ENCODE data around the gene MEIS1. TPM values are rescaled to one million over a fixed set of nuclear protein-coding genes. Genes with fewer than 3 reads are reported as not detected.

MEIS1 gene
- polyA plus RNA-seq, 4 donors, result 1.1 to 15.0 (median 5.6) TPM

GRCh38 chr2:66428986-66429612 is 5.8 kb upstream of the MEIS1 start:
- Histone ChIP-seq H3K4me1 (ENCODE audit: control insufficient read depth in 3 of 3, insufficient read depth in 2 of 3, low read depth in 1 of 3, low read length in 2 of 3) (peaks cover 0 to 29% (median 2%) of the 10 kb centered on the region in 3 donors), H3K9me3 (ENCODE audit: control insufficient read depth in 2 of 2, insufficient read depth in 1 of 2, low read depth in 1 of 2, low read length in 1 of 2) (no peaks in the 10 kb centered on the region), H3K27ac (ENCODE audit: low read depth in 1 of 3, low read length in 2 of 3) (no peak overlapping the region), H3K4me3 (ENCODE audit: low read depth in 1 of 3, low read length in 3 of 3) (no peak overlapping the region), H3K27me3 (ENCODE audit: control insufficient read depth in 3 of 3, insufficient read depth in 3 of 3, low read length in 3 of 3) (peaks cover 10 to 68% (median 12%) of the 10 kb centered on the region in 3 donors), H3K36me3 (ENCODE audit: control insufficient read depth in 3 of 3, insufficient read depth in 2 of 3, low read depth in 1 of 3, low read length in 3 of 3) (no peaks in the 10 kb centered on the region)
- 24 to 30% (median 29%) methylated on average over 5 of the region's 5 CpGs for WGBS, 3 donors
- FAIRE-seq (no peak), DNase-seq (peak; percentile 53 to 64)

- FAIRE-seq, result no peak
- Histone ChIP-seq H3K4me3 (ENCODE audit: low read depth in 1 of 3, low read length in 3 of 3) (no peak overlapping the region), H3K27ac (ENCODE audit: low read depth in 1 of 3, low read length in 2 of 3) (no peak overlapping the region), H3K9me3 (ENCODE audit: control insufficient read depth in 2 of 2, insufficient read depth in 1 of 2, low read depth in 1 of 2, low read length in 1 of 2) (no peaks in the 10 kb centered on the region), H3K27me3 (ENCODE audit: control insufficient read depth in 3 of 3, insufficient read depth in 3 of 3, low read length in 3 of 3) (peaks cover 10 to 61% (median 12%) of the 10 kb centered on the region in 3 donors), H3K4me1 (ENCODE audit: control insufficient read depth in 3 of 3, insufficient read depth in 2 of 3, low read depth in 1 of 3, low read length in 2 of 3) (peaks cover 0 to 29% (median 2%) of the 10 kb centered on the region in 3 donors), H3K36me3 (ENCODE audit: control insufficient read depth in 3 of 3, insufficient read depth in 2 of 3, low read depth in 1 of 3, low read length in 3 of 3) (no peaks in the 10 kb centered on the region)
- no peak for DNase-seq
These were observed 5.0 kb upstream of the MEIS1 start for GRCh38 chr2:66429693-66430504.

- DNase-seq, result no peak
- peak overlapping the region in 1 of 3 donors; percentile 13 for H3K27ac ChIP-seq (ENCODE audit: low read depth in 1 of 3, low read length in 2 of 3)
- peaks cover 10 to 53% (median 10%) of the 10 kb centered on the region in 3 donors for H3K27me3 ChIP-seq (ENCODE audit: control insufficient read depth in 3 of 3, insufficient read depth in 3 of 3, low read length in 3 of 3)
- H3K9me3 ChIP-seq (ENCODE audit: control insufficient read depth in 2 of 2, insufficient read depth in 1 of 2, low read depth in 1 of 2, low read length in 1 of 2), result no peaks in the 10 kb centered on the region
- no peak overlapping the region for H3K4me3 ChIP-seq (ENCODE audit: low read depth in 1 of 3, low read length in 3 of 3)
- H3K4me1 ChIP-seq (ENCODE audit: control insufficient read depth in 3 of 3, insufficient read depth in 2 of 3, low read depth in 1 of 3, low read length in 2 of 3), result peaks cover 0 to 29% (median 2%) of the 10 kb centered on the region in 3 donors
- no peak for FAIRE-seq
- no peaks in the 10 kb centered on the region for H3K36me3 ChIP-seq (ENCODE audit: control insufficient read depth in 3 of 3, insufficient read depth in 2 of 3, low read depth in 1 of 3, low read length in 3 of 3)
- 13 to 51% (median 25%) methylated on average over 9 of the region's 9 CpGs for WGBS, 3 donors
These were observed 4.2 kb upstream of the MEIS1 start for GRCh38 chr2:66430505-66431273.

- FAIRE-seq (no peak), DNase-seq (peak; percentile 51 to 73)
- peak overlapping the region in 1 of 3 donors; percentile 96 for H3K27ac ChIP-seq (ENCODE audit: low read depth in 1 of 3, low read length in 2 of 3)
- no peaks in the 10 kb centered on the region for H3K36me3 ChIP-seq (ENCODE audit: control insufficient read depth in 3 of 3, insufficient read depth in 2 of 3, low read depth in 1 of 3, low read length in 3 of 3)
- peaks cover 0 to 26% (median 2%) of the 10 kb centered on the region in 3 donors for H3K4me1 ChIP-seq (ENCODE audit: control insufficient read depth in 3 of 3, insufficient read depth in 2 of 3, low read depth in 1 of 3, low read length in 2 of 3)
- H3K4me3 ChIP-seq (ENCODE audit: low read depth in 1 of 3, low read length in 3 of 3), result no peak overlapping the region
- H3K9me3 ChIP-seq (ENCODE audit: control insufficient read depth in 2 of 2, insufficient read depth in 1 of 2, low read depth in 1 of 2, low read length in 1 of 2), result no peaks in the 10 kb centered on the region
- H3K27me3 ChIP-seq (ENCODE audit: control insufficient read depth in 3 of 3, insufficient read depth in 3 of 3, low read length in 3 of 3), result peaks cover 8 to 47% (median 10%) of the 10 kb centered on the region in 3 donors
These were observed 3.7 kb upstream of the MEIS1 start for GRCh38 chr2:66431274-66431642.

- no peak for FAIRE-seq
- Histone ChIP-seq H3K4me3 (ENCODE audit: low read depth in 1 of 3, low read length in 3 of 3) (peak overlapping the region in 1 of 3 donors; percentile 86), H3K27ac (ENCODE audit: low read depth in 1 of 3, low read length in 2 of 3) (peak overlapping the region in 1 of 3 donors; percentile 96), H3K36me3 (ENCODE audit: control insufficient read depth in 3 of 3, insufficient read depth in 2 of 3, low read depth in 1 of 3, low read length in 3 of 3) (no peaks in the 10 kb centered on the region), H3K27me3 (ENCODE audit: control insufficient read depth in 3 of 3, insufficient read depth in 3 of 3, low read length in 3 of 3) (peaks cover 4 to 40% (median 10%) of the 10 kb centered on the region in 3 donors), H3K4me1 (ENCODE audit: control insufficient read depth in 3 of 3, insufficient read depth in 2 of 3, low read depth in 1 of 3, low read length in 2 of 3) (peaks cover 0 to 25% (median 2%) of the 10 kb centered on the region in 3 donors), H3K9me3 (ENCODE audit: control insufficient read depth in 2 of 2, insufficient read depth in 1 of 2, low read depth in 1 of 2, low read length in 1 of 2) (no peaks in the 10 kb centered on the region)
- no peak for DNase-seq
- 11 to 19% (median 15%) methylated on average over 38 to 39 of the region's 39 CpGs for WGBS, 3 donors
These were observed 2.9 kb upstream of the MEIS1 start for GRCh38 chr2:66431846-66432587.

- Histone ChIP-seq H3K27ac (ENCODE audit: low read depth in 1 of 3, low read length in 2 of 3) (peak overlapping the region in 2 of 3 donors; percentile 93 to 96), H3K9me3 (ENCODE audit: control insufficient read depth in 2 of 2, insufficient read depth in 1 of 2, low read depth in 1 of 2, low read length in 1 of 2) (no peaks in the 10 kb centered on the region), H3K4me3 (ENCODE audit: low read depth in 1 of 3, low read length in 3 of 3) (peak overlapping the region; percentile 38 to 86 (median 50)), H3K4me1 (ENCODE audit: control insufficient read depth in 3 of 3, insufficient read depth in 2 of 3, low read depth in 1 of 3, low read length in 2 of 3) (peaks cover 0 to 25% (median 2%) of the 10 kb centered on the region in 3 donors), H3K27me3 (ENCODE audit: control insufficient read depth in 3 of 3, insufficient read depth in 3 of 3, low read length in 3 of 3) (peaks cover 3 to 40% (median 12%) of the 10 kb centered on the region in 3 donors), H3K36me3 (ENCODE audit: control insufficient read depth in 3 of 3, insufficient read depth in 2 of 3, low read depth in 1 of 3, low read length in 3 of 3) (peaks cover 0 to 3% (median 0%) of the 10 kb centered on the region in 3 donors)
- peak; percentile 61 to 87 for DNase-seq
- no peak for FAIRE-seq
- WGBS, 3 donors, result 2 to 6% (median 2%) methylated on average over 51 of the region's 51 CpGs
These were observed 1.9 kb upstream of the MEIS1 start for GRCh38 chr2:66432801-66433694.

- WGBS, 3 donors, result 0 to 4% (median 0%) methylated on average over 7 of the region's 7 CpGs
- DNase-seq, result no peak
- no peak for FAIRE-seq
- H3K27ac ChIP-seq (ENCODE audit: low read depth in 1 of 3, low read length in 2 of 3), result peak overlapping the region; percentile 35 to 96 (median 93)
- H3K9me3 ChIP-seq (ENCODE audit: control insufficient read depth in 2 of 2, insufficient read depth in 1 of 2, low read depth in 1 of 2, low read length in 1 of 2), result no peaks in the 10 kb centered on the region
- peaks cover 0 to 25% (median 2%) of the 10 kb centered on the region in 3 donors for H3K4me1 ChIP-seq (ENCODE audit: control insufficient read depth in 3 of 3, insufficient read depth in 2 of 3, low read depth in 1 of 3, low read length in 2 of 3)
- peaks cover 0 to 4% (median 0%) of the 10 kb centered on the region in 3 donors for H3K36me3 ChIP-seq (ENCODE audit: control insufficient read depth in 3 of 3, insufficient read depth in 2 of 3, low read depth in 1 of 3, low read length in 3 of 3)
- H3K27me3 ChIP-seq (ENCODE audit: control insufficient read depth in 3 of 3, insufficient read depth in 3 of 3, low read length in 3 of 3), result peaks cover 3 to 43% (median 12%) of the 10 kb centered on the region in 3 donors
- H3K4me3 ChIP-seq (ENCODE audit: low read depth in 1 of 3, low read length in 3 of 3), result peak overlapping the region in 2 of 3 donors; percentile 50 to 86
These were observed 1.3 kb upstream of the MEIS1 start for GRCh38 chr2:66433695-66433944.
